Adipose tissue (tissue), 3 donors: ENCODE results near the gene CNTNAP2. TPM values are rescaled to one million over a fixed set of nuclear protein-coding genes. Genes with fewer than 3 reads are reported as not detected.
"Not testable (repeated sequence)": the region's sequence is repeated elsewhere in the genome, so short reads cannot be mapped to it uniquely, and the experiment has no call there.

ENCODE experiments used
- H3K27ac ChIP-seq: one replicate; pipeline ENCODE4 v1.5.1; 2013; ENCODE audit warnings: low read depth, low read length
- WGBS, 3 donors: extraction: QIAGEN DNeasy Blood & Tissue Kit; methylation state at CpG; one replicate each; pipeline ENCODE4 v1.1.7; 2013; 5-methylcytosine and 5-hydroxymethylcytosine counted together
- polyA plus RNA-seq, 3 donors: library from polyadenylated mRNA; stranded (reverse); fragments of 200-250 nt; gene quantifications; one replicate each; pipeline ENCODE4 v1.2.3, GENCODE V29; 2013
- donor health status: healthy with polysubstance abuse.
- donor health status: Bipolar disorder and iron deficiency.
- donor health status: healthy.

CNTNAP2 gene
- polyA plus RNA-seq, 3 donors: under 0.01 to 0.03 (median 0.01) TPM

DNA sequence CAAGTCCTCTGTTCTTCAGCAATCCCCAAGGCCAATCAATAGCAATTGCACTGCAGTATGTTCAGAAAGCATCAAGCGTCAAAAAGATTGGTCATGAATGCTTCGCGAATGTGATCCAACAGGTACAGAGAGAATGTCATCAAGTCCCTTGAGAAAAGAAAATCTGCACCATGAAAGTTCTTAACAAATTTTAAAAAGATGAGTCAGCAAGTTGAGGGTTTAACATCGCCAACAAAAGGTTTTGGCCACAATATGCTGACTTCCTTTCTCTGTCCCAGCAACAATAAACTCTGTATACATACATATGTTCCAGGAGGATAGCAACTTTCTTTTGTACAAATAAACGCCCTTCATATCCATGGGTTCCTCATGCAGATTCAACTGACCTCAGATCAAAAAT, 2305.4 kb downstream of the CNTNAP2 start:
- WGBS, 3 donors: 79 to 92% (median 91%) methylated on average over 5 of the region's 5 CpGs
- no peak overlapping the region for H3K27ac ChIP-seq

GRCh38 chr7:148426393-148426792, 2309.8 kb downstream of the CNTNAP2 start:
- not testable (repeated sequence) for H3K27ac ChIP-seq
- 92 to 93% (median 92%) methylated on average over 24 of the region's 24 CpGs for WGBS, 3 donors

DNA sequence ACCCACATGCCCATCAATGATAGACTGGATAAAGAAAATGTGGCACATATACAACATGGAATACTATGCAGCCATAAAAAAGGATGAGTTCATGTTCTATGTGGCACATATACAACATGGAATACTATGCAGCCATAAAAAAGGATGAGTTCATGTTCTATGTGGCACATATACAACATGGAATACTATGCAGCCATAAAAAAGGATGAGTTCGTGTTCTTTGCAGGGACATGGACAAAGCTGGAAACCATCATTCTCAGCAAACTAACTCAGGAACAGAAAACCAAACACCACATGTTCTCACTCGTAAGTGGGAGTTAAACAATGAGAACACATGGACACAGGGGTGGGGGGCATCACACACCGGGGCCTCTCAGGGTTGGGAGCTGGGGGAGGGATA, 2314.1 kb downstream of the CNTNAP2 start:
- H3K27ac ChIP-seq: not testable (repeated sequence)
- WGBS, 3 donors: 80 to 97% (median 94%) methylated on average over 3 of the region's 3 CpGs

DNA sequence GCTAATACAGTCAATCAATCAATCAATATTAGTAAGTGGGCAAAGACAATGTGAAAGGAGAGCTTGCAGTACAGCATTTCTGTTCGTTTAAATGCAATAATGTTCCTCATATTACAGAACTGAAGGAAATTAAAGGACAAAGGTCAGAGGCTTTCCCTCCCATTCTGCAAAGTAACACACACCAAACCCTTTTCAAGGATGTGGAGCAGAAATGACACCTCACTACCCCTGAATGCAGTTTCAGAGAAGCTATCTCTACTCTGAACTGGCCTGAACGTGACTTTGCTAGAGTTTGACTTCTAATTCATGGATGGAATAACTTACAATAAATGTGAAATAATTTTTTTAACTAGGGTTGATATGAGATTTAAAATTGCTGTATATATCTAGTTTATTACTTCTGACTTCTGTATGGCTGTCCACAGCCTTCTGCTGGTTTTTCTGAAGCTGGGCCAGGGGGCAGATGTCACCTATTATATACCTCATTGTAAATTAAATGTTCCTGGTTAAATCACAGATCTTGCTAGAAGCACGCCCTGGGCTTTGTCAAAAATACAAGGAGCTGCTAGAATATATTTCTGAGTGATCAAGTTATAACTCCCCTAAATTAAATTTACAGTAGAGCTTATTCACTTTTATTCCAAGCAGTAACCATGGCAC, 2317.1 kb downstream of the CNTNAP2 start:
- 66 to 81% (median 80%) methylated on average over 3 of the region's 3 CpGs for WGBS, 3 donors
- H3K27ac ChIP-seq: no peak overlapping the region

GRCh38 chr7:148434181-148434757, 2317.7 kb downstream of the CNTNAP2 start:
- WGBS, 3 donors: 60 to 68% (median 68%) methylated on average over 13 of the region's 13 CpGs
- no peak overlapping the region for H3K27ac ChIP-seq

- 43 to 68% (median 46%) methylated on average over 2 of the region's 2 CpGs for WGBS, 3 donors
- H3K27ac ChIP-seq: no peak overlapping the region
These were observed 2318.3 kb downstream of the CNTNAP2 start for GRCh38 chr7:148434887-148435286.

- 48 to 60% (median 57%) methylated on average over 6 of the region's 6 CpGs for WGBS, 3 donors
- no peak overlapping the region for H3K27ac ChIP-seq
These were observed 2319.1 kb downstream of the CNTNAP2 start for GRCh38 chr7:148435715-148436114.

DNA sequence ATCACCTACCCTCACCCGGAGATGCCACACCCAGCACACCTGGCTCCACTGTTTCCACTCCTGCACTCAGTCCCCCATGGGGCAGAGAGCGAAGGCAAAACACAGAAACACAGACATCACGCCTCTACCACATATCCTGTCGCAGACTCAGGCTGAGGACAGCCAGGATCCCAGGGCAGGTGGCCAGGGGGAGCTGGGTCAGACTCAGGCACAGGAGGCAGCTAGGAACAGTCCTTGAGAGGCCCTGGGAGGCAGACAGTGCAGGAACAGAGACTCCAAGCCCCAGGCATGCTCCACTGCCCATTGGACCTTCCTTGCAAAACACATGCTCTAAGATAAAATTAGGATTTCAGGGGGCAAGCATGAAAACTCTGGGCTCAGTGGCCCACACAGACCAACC, 2319.5 kb downstream of the CNTNAP2 start:
- WGBS, 3 donors: 85 to 91% (median 86%) methylated on average over 4 of the region's 4 CpGs

DNA sequence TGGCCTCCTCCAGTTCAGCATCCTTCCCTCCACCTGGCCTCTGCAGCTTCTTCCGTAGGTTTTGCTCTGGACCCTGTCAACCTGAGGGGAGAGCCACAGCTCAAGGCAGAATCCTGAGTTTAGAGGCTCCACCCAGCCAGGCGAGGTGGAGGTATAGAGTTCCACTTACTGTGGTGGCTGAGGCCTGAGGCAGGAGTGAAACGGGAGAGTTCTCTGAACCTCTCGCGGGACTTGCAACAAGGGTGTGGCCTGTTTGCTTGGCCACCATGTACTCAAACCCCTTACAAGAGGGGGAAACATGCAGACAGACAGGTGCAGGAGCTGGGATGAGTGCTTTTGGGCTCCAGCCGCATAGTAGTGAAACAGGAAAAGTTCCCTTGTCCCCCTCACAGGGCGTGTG, 2320.0 kb downstream of the CNTNAP2 start:
- no peak overlapping the region for H3K27ac ChIP-seq
- WGBS, 3 donors: 75 to 85% (median 85%) methylated on average over 7 of the region's 7 CpGs

More for the DNA sequence above, 2319.5 kb downstream of the CNTNAP2 start:
- no peak overlapping the region for H3K27ac ChIP-seq

- H3K27ac ChIP-seq: no peak overlapping the region
- WGBS, 3 donors: 82 to 96% (median 93%) methylated on average over 4 of the region's 4 CpGs
These were observed 2320.4 kb downstream of the CNTNAP2 start for GRCh38 chr7:148437043-148437442.

GRCh38 chr7:148442141-148442655, 2325.6 kb downstream of the CNTNAP2 start:
- H3K27ac ChIP-seq: no peak overlapping the region
- WGBS, 3 donors: 85 to 87% (median 85%) methylated on average over 8 of the region's 8 CpGs

- no peak overlapping the region for H3K27ac ChIP-seq
- 77 to 94% (median 94%) methylated on average over 6 of the region's 6 CpGs for WGBS, 3 donors
These were observed 2326.3 kb downstream of the CNTNAP2 start for GRCh38 chr7:148442933-148443332.

GRCh38 chr7:148445260-148446044, 2328.9 kb downstream of the CNTNAP2 start:
- no peak overlapping the region for H3K27ac ChIP-seq
- 94 to 97% (median 96%) methylated on average over 39 to 42 of the region's 42 CpGs for WGBS, 3 donors

DNA sequence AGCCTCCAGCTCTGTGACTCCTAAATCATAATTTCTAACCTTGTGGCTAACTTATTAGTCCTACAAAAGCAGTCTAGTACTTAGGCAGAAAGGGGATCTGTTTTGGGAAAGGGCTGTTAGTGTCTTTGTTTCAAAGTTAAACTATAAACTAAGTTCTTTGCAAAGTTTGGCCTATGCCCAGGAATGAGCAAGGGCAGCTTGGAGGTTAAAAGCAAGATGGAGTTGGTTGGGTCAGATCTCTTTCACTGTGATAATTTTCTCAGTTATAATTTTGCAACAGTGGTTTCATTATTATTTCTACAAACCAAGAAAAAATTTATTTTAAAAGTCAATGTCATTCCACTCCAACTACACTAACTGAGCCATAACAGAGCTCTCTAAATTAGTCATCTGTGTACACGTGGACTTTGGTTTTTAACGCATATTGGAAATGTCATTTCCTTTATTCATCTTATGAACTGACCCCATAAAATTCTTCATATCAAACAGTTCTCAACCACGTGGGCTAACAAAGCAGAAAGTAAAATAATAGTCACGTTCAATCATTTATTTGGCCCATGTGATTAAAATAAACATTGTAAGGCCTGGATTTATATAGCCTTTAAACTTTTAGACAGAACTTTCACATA, 2330.7 kb downstream of the CNTNAP2 start:
- WGBS, 3 donors: 61 to 64% (median 62%) methylated on average over 4 of the region's 4 CpGs
- H3K27ac ChIP-seq: no peak overlapping the region

- WGBS, 3 donors: 74 to 82% (median 80%) methylated on average over 7 to 8 of the region's 8 CpGs
- not testable (repeated sequence) for H3K27ac ChIP-seq
These were observed 2334.9 kb downstream of the CNTNAP2 start for GRCh38 chr7:148451526-148451925.

- no peak overlapping the region for H3K27ac ChIP-seq
- WGBS, 3 donors: 90 to 96% (median 92%) methylated on average over 8 of the region's 8 CpGs
These were observed 2339.8 kb downstream of the CNTNAP2 start for GRCh38 chr7:148456351-148456750.

GRCh38 chr7:148457310-148457921, 2340.8 kb downstream of the CNTNAP2 start:
- 91 to 92% (median 92%) methylated on average over 10 of the region's 10 CpGs for WGBS, 3 donors
- no peak overlapping the region for H3K27ac ChIP-seq

GRCh38 chr7:148458263-148458662, 2341.7 kb downstream of the CNTNAP2 start:
- H3K27ac ChIP-seq: no peak overlapping the region
